Measurements from ENCODE around the gene MAGEA12.
"Not testable (repeated sequence)": the region's sequence is repeated elsewhere in the genome, so short reads cannot be mapped to it uniquely, and the experiment has no call there.

The MAGEA12 gene

GRCh38 chrX:152735101-152735500, 1.5 kb downstream of the MAGEA12 start:
- H3K4me3 ChIP-seq (ENCODE audit: low read length) = no peak overlapping the region
- no peak for DNase-seq (ENCODE audit: low read depth)
- TF ChIP-seq, protein P1, sequence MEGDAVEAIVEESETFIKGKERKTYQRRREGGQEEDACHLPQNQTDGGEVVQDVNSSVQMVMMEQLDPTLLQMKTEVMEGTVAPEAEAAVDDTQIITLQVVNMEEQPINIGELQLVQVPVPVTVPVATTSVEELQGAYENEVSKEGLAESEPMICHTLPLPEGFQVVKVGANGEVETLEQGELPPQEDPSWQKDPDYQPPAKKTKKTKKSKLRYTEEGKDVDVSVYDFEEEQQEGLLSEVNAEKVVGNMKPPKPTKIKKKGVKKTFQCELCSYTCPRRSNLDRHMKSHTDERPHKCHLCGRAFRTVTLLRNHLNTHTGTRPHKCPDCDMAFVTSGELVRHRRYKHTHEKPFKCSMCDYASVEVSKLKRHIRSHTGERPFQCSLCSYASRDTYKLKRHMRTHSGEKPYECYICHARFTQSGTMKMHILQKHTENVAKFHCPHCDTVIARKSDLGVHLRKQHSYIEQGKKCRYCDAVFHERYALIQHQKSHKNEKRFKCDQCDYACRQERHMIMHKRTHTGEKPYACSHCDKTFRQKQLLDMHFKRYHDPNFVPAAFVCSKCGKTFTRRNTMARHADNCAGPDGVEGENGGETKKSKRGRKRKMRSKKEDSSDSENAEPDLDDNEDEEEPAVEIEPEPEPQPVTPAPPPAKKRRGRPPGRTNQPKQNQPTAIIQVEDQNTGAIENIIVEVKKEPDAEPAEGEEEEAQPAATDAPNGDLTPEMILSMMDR (IDR thresholded peaks at IDR 0.05; ENCODE audit: insufficient read depth, low read depth, low read length, missing control alignments) = no peak

DNA sequence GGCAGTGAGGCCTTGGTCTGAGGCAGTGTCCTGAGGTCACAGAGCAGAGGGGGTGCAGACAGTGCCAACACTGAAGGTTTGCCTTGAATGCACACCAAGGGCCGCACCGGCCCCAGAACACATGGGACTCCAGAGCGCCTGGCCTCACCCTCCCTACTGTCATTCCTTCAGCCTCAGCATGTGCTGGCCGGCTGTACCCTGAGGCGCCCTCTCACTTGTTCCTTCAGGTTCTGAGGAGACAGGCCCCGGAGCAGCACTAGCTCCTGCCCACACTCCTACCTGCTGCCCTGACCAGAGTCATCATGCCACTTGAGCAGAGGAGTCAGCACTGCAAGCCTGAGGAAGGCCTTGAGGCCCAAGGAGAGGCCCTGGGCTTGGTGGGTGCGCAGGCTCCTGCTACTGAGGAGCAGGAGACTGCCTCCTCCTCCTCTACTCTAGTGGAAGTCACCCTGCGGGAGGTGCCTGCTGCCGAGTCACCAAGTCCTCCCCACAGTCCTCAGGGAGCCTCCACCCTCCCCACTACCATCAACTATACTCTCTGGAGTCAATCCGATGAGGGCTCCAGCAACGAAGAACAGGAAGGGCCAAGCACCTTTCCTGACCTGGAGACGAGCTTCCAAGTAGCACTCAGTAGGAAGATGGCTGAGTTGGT, 2.4 kb downstream of the MAGEA12 start:
- TF ChIP-seq, protein P1 (IDR thresholded peaks at IDR 0.05; ENCODE audit: insufficient read depth, low read depth, low read length, missing control alignments) = no peak
- H3K4me3 ChIP-seq (ENCODE audit: low read length) = no peak overlapping the region

DNA sequence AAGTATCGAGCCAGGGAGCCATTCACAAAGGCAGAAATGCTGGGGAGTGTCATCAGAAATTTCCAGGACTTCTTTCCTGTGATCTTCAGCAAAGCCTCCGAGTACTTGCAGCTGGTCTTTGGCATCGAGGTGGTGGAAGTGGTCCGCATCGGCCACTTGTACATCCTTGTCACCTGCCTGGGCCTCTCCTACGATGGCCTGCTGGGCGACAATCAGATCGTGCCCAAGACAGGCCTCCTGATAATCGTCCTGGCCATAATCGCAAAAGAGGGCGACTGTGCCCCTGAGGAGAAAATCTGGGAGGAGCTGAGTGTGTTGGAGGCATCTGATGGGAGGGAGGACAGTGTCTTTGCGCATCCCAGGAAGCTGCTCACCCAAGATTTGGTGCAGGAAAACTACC, 3.0 kb downstream of the MAGEA12 start:
- not testable (repeated sequence) for DNase-seq (ENCODE audit: low read depth); H3K4me3 ChIP-seq (ENCODE audit: low read length)

More for the DNA sequence above, 2.4 kb downstream of the MAGEA12 start:
- DNase-seq (ENCODE audit: low read depth) = no peak

DNA sequence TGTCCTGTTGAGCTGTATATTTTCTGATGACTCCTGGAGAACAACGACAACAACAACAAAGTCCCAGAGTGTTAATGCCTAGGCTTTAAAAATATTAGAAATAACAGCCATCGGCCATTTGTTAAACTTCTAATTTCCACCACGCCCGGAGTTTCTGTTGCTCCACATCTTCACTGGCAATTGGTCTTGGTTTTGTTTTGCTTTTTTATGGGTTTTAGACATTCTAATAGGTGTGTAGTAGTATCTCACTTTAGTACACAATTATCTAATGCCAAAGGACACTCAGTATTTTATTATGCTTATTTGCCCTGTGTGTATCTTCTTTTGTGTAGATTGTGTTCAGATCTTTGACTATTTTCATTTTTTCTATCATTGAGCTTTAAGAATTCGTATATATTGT, 5.0 kb downstream of the MAGEA12 start:
- no peak for DNase-seq (ENCODE audit: low read depth)
- TF ChIP-seq, protein P1 (IDR thresholded peaks at IDR 0.05; ENCODE audit: insufficient read depth, low read depth, low read length, missing control alignments) = no peak
- no peak overlapping the region for H3K4me3 ChIP-seq (ENCODE audit: low read length)

GRCh38 chrX:152753686-152754650, 20.4 kb downstream of the MAGEA12 start, which contains the start of gene MAGEA2:
Gene MAGEA2 (minus strand): TSS chrX:152753842. CDS start chrX:152751363, 2,479 bp downstream.
- DNase-seq (ENCODE audit: low read depth); H3K4me3 ChIP-seq (ENCODE audit: low read length): not testable (repeated sequence)

DNA sequence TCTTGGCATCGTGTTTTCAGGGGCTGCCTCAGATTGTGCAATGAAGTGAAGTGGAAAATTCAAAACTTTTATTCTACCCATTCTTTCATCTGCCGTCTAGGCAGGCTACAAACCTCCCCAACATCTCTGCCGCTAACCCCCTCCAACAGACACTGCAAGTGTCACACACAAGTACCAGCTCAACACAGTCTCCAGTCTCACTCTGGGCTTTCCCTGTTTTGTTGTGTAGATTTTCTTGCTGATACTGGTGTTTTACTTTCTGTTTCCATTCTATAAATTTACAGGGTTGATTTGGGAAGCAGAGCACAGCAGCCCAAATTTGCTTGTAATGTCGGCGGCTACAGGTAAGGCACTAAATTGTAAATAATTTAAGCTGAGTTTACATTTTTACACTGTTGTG, 21.3 kb downstream of the MAGEA12 start:
- H3K4me3 ChIP-seq (ENCODE audit: low read length); DNase-seq (ENCODE audit: low read depth): not testable (repeated sequence)

- not testable (repeated sequence) for DNase-seq (ENCODE audit: low read depth); H3K4me3 ChIP-seq (ENCODE audit: low read length)
Observed at GRCh38 chrX:152758918-152759317, 25.4 kb downstream of the MAGEA12 start, which contains the start of gene CSAG3. Gene CSAG3 (plus strand): TSS chrX:152759218.

DNA sequence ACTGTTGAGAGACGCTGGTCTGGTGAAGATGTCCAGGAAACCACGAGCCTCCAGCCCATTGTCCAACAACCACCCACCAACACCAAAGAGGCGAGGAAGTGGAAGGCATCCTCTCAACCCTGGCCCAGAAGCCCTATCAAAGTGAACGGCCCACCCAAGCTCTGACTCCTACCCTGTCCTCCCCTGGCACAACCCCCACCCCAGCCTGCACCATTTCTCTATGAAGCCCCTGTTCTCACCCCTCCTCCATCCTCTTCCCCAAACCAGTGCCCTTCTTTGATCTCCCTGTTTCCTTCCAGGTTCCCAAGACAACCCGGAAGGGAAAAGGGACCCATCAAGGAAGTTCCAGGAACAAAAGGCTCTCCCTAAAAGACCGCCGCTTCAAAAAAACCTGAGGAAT, 26.0 kb downstream of the MAGEA12 start:
- not testable (repeated sequence) for H3K4me3 ChIP-seq (ENCODE audit: low read length); DNase-seq (ENCODE audit: low read depth)

DNA sequence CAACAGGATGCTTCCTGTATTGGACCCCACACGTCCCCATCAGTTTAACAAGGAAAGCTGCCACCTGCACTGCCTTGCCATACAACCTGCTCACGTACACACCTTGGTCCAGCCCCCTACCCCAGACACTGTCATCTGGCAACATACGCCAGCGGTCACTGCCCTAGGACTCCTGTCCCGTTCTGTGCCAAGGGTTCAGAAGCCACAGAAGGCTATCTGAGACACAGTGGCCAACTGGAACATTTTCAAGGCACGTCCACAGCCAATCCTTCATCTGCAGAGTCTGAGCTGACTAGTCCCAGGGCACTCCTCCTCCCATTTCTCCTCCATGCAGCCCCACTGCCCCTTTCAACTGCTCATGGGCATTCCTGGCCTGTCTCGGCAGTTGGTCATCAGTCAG, 28.0 kb downstream of the MAGEA12 start:
- DNase-seq (ENCODE audit: low read depth); H3K4me3 ChIP-seq (ENCODE audit: low read length): not testable (repeated sequence)

- not testable (repeated sequence) for DNase-seq (ENCODE audit: low read depth); H3K4me3 ChIP-seq (ENCODE audit: low read length)
Observed at GRCh38 chrX:152766562-152766961, 33.0 kb downstream of the MAGEA12 start.

- not testable (repeated sequence) for DNase-seq (ENCODE audit: low read depth); H3K4me3 ChIP-seq (ENCODE audit: low read length)
Observed at GRCh38 chrX:152769549-152770289, 36.2 kb downstream of the MAGEA12 start, which contains the start of gene MAGEA6. Gene MAGEA6 (minus strand): TSS chrX:152769689. CDS start chrX:152767650, 2,039 bp downstream.

GRCh38 chrX:152787062-152787461, 53.5 kb downstream of the MAGEA12 start:
- DNase-seq (ENCODE audit: low read depth) = not testable (repeated sequence)

More at GRCh38 chrX:152787062-152787461, 53.5 kb downstream of the MAGEA12 start:
- not testable (repeated sequence) for H3K4me3 ChIP-seq (ENCODE audit: low read length)

All from epithelial cell of esophagus (primary cell).